IPS-20b (cell line): ENCODE measurements around the gene DEFB113.

Experiments
- H3K27ac ChIP-seq: one replicate; pipeline ENCODE4 v1.5.1; 2013; ENCODE audit warnings: low read length
- H3K27me3 ChIP-seq: 2 replicates; pipeline ENCODE4 v1.6.1; 2013; ENCODE audit warnings: mild to moderate bottlenecking, low read length, inconsistent platforms; ENCODE audit not compliant: insufficient read depth
- H3K36me3 ChIP-seq: 2 replicates; pipeline ENCODE4 v1.6.1; 2013; ENCODE audit warnings: low read depth, mild to moderate bottlenecking, inconsistent platforms, low read length, moderate library complexity; ENCODE audit not compliant: insufficient read depth
- H3K4me1 ChIP-seq: 2 replicates; pipeline ENCODE4 v1.6.1; 2013; ENCODE audit warnings: mild to moderate bottlenecking, control low read depth, inconsistent platforms, low read length, moderate library complexity; ENCODE audit not compliant: insufficient read depth
- H3K4me3 ChIP-seq: 2 replicates; pipeline ENCODE4 v1.5.1; 2013; ENCODE audit warnings: mild to moderate bottlenecking, low read length, inconsistent platforms
- H3K9ac ChIP-seq: 2 replicates; pipeline ENCODE4 v1.6.1; 2013; ENCODE audit warnings: low read depth, mild to moderate bottlenecking, inconsistent platforms, low read length, moderate library complexity
- H3K9me3 ChIP-seq: 2 replicates; pipeline ENCODE4 v1.6.1; 2013; ENCODE audit warnings: mild to moderate bottlenecking, low read depth, low read length, inconsistent platforms; ENCODE audit not compliant: insufficient read depth

The DEFB113 gene

DNA sequence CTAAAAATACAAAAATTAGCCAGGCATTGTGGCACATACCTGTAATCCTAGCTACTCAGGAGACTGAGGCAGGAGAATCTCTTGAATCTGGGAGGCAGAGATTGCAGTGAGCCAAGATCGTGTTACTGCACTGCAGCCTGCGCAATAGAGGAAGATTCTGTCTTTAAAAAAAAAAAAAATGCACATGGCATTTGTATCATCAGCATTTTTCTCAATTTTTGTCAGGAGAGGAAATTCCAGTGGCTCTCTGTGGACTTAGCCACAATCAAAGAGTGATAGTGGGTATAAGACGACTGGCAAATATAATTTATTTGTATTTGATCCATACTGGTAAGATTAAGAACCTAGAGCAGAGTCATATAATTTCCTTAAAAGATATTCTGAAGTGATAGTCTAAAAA lies 34.0 kb downstream of the DEFB113 start:
- Histone ChIP-seq H3K4me3 (no peak overlapping the region), H3K36me3 (no peaks in the 10 kb centered on the region), H3K9me3 (no peaks in the 10 kb centered on the region), H3K27me3 (no peaks in the 10 kb centered on the region), H3K9ac (no peak overlapping the region), H3K4me1 (no peaks in the 10 kb centered on the region), H3K27ac (no peak overlapping the region)

DNA sequence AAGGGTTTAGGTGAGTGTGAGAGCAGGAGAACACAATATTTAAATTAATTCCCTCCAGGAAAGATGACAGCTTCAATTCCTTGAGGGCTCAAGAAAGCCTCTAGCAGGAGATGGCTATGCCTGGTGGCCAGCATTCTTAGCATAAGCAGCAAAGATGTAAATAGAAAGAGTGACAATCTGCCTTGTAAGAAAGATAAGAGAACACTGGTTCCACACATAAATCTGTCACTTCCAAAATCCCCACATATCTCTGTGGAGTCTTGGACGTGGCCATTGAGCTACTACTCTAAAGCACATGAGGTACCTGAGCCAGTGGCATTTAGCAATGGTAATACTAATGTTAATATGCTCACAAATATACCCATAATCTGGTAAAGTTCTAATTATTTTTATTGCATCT lies 34.7 kb downstream of the DEFB113 start:
- H3K27me3 ChIP-seq, result no peaks in the 10 kb centered on the region
- no peaks in the 10 kb centered on the region for H3K4me1 ChIP-seq
- no peak overlapping the region for H3K27ac ChIP-seq
- no peaks in the 10 kb centered on the region for H3K9me3 ChIP-seq
- H3K9ac ChIP-seq, result no peak overlapping the region
- no peaks in the 10 kb centered on the region for H3K36me3 ChIP-seq
- no peak overlapping the region for H3K4me3 ChIP-seq

DNA sequence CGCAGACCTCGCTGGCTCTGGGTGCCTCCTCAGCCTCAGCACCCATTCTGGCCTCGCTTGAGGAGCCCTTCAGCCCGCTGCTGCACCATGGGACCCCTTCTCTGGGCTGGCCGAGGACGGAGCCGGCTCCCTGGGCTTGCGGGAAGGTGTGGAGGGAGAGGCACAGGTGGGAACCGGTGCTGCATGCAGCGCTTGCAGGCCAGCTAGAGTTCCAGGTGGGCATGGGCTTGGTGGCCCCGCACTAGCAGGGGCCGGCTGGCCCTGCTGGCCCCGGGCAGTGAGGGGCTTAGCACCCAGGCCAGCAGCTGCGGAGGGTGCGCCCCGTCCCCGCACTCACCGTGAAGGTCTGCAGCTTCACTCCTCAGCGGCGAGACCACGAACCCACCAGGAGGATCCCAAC lies 35.9 kb downstream of the DEFB113 start:
- Histone ChIP-seq H3K27me3 (no peaks in the 10 kb centered on the region), H3K4me3 (no peak overlapping the region), H3K27ac (no peak overlapping the region), H3K4me1 (peaks cover 4% of the 10 kb centered on the region; the same call in 1 of the 2 replicates), H3K36me3 (no peaks in the 10 kb centered on the region), H3K9me3 (no peaks in the 10 kb centered on the region), H3K9ac (no peak overlapping the region)

DNA sequence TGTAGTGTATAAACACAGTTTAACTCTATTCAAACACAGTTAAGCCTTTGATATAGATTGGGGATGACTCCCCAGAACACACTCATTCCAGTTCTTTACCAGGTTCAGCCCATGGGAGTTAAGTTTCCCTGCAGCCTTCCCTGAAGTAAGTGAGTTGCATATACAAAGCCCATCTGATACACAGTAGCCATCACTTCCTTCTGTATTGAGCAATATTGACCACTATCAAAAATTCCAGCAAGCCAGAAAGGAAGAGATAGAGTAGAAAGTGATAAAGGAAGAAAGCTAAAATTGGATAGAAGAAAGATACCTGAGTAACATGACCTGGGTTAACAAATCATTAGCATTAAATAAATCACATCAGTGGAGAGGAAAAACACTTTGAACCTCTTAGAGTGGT lies 40.1 kb downstream of the DEFB113 start:
- no peak overlapping the region for H3K9ac ChIP-seq
- H3K27ac ChIP-seq, result no peak overlapping the region
- no peak overlapping the region for H3K4me3 ChIP-seq
- no peaks in the 10 kb centered on the region for H3K27me3 ChIP-seq
- H3K9me3 ChIP-seq, result no peaks in the 10 kb centered on the region
- H3K4me1 ChIP-seq, result peaks cover 4% of the 10 kb centered on the region; the same call in 1 of the 2 replicates
- no peaks in the 10 kb centered on the region for H3K36me3 ChIP-seq

DNA sequence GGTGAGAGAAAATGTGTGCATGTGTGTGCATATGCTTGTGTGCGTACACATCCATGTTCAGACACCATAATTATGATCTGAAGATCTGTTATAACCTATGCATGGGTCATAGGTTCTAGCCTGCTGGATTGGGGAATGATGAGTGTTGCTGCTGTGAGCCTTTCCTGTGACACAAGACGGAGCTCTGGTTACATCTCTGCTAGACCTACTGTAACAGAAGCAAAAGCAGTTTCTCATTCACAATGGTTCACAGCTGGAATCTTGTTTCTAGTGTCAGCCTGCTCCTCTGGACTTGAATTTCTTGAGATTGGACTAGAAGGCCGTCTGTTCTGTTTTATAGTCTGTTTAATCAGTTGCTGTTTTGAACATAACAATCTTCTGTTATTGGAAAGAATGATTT lies 45.6 kb downstream of the DEFB113 start:
- no peak overlapping the region for H3K27ac ChIP-seq
- H3K27me3 ChIP-seq, result no peaks in the 10 kb centered on the region
- peaks cover 10% of the 10 kb centered on the region; the same call in 1 of the 2 replicates for H3K4me1 ChIP-seq
- no peak overlapping the region for H3K9ac ChIP-seq
- no peaks in the 10 kb centered on the region for H3K36me3 ChIP-seq
- no peaks in the 10 kb centered on the region for H3K9me3 ChIP-seq
- H3K4me3 ChIP-seq, result no peak overlapping the region

DNA sequence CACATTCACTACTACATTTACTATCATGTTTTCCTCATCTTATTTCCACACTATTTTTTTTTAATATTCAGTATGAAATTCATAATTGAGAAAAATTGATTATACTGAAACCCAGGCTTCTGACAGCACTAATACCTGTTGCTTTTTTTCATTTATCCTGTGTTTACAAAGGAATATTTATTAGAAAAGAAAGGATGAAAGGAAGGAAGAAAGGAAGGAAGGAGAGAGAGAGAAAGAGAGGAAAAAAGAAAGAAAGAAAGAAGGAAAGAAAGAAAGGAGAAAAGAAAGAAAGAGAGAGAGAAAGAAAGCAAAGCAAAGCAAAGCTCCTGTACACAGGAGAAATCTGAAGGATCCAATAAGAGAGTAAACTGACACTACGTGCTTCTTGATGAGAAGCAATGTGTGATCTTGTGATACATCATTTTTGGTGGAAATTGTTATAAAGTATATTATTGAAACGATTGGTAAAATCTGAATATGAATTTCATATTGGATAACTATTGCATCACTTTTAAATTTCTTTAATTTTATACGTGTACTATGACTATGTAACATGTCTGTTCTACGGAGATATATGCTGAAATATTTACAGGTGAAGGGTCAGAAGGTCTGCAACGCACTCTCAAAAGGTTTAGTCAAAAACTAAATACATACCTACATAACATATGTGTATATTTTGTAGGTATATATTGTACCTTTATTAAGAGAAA lies 49.3 kb downstream of the DEFB113 start:
- no peaks in the 10 kb centered on the region for H3K36me3 ChIP-seq
- H3K4me1 ChIP-seq, result peaks cover 22% of the 10 kb centered on the region; the same call in 1 of the 2 replicates
- H3K27me3 ChIP-seq, result no peaks in the 10 kb centered on the region
- H3K27ac ChIP-seq, result no peak overlapping the region
- no peak overlapping the region for H3K4me3 ChIP-seq
- no peaks in the 10 kb centered on the region for H3K9me3 ChIP-seq
- no peak overlapping the region for H3K9ac ChIP-seq

DNA sequence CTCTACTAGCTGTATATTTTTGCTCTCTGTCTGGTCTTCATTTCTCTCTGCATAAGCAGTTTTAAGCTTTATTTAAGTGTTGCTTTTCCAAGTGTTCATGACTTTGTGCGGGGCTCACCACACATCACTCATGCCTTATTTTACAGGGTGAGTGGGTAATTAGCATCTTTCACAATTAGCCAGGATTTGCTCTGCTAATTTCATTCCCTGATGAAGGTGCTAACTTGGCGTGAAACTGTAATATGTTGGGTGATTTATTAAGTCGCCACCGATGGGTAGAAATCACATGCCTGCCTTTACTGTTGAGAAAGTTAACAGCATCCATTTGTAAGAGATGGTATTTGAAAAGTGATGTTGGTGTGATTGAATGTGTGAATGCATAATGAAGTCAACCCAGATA lies 50.2 kb downstream of the DEFB113 start:
- Histone ChIP-seq H3K27me3 (no peaks in the 10 kb centered on the region), H3K27ac (no peak overlapping the region), H3K4me3 (no peak overlapping the region), H3K36me3 (no peaks in the 10 kb centered on the region), H3K9ac (no peak overlapping the region), H3K4me1 (peaks cover 30% of the 10 kb centered on the region; the same call in 1 of the 2 replicates), H3K9me3 (no peaks in the 10 kb centered on the region)

DNA sequence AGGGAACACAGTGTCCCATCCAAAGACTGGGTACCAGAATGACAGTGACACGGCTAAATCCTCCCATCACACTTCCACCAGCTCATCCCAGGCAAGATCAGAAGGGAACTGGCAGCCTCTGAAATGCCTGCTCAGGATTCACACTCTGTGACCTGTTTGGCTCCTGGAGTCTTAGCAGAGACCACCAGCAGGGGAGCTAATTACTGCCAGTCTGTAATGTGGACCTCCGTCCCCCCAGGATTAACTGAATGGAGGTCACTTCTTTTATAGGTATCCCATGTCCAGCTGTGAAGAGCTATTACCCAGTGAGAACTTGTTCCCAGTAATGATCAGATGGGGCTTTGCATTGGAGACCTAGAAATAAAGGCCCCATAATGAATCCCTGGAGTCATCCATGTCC lies 50.6 kb downstream of the DEFB113 start:
- H3K4me3 ChIP-seq, result no peak overlapping the region
- H3K36me3 ChIP-seq, result no peaks in the 10 kb centered on the region
- H3K9me3 ChIP-seq, result no peaks in the 10 kb centered on the region
- H3K9ac ChIP-seq, result no peak overlapping the region
- no peak overlapping the region for H3K27ac ChIP-seq
- H3K4me1 ChIP-seq, result peaks cover 35% of the 10 kb centered on the region; the same call in 1 of the 2 replicates
- no peaks in the 10 kb centered on the region for H3K27me3 ChIP-seq
